Activated CD8-positive, alpha-beta memory T cell treated with anti-CD3 and anti-CD28 coated beads for 24 hours (primary cell): ENCODE measurements around the gene LUC7L2.
"Not testable (repeated sequence)": the region's sequence is repeated elsewhere in the genome, so short reads cannot be mapped to it uniquely, and the experiment has no call there.

ENCODE experiments used
- DNase-seq: peaks from one replicate; pipeline ENCODE4 v3.0.0-alpha.2; 2020

LUC7L2 gene

DNA sequence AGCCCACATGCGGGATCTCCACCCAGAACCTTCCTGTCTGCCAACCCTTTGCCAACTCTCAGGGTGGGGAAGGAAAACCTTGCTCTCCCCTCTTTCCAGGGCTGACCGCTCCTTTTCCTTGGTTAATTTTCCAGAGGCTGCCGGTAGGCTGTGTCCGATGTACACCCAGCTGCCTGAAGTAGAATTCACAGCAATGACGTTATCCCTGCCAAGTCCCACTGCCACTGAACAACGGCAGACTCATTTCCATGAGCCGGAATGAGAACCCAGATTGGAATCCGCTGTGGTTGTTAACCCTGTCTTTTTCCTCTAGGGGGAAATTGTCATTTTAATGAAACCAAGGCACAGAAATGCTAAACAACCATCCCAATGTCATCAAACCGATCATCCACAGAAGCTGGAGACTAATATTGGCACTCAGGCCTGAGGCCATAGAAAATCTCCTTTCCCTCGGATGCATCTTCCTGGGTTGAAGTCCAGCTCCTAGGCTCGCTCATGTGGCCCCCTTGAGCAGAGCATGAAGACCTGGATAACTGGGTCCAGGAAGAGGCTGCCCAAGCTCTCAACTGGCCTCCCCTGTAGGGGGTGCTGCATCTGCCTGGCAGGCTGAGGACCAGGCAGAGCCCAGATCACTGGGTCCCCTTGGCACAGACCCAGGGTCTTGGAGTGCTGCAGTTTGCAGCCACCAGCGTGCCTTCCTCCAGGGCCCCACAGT lies 93.4 kb downstream of the LUC7L2 start:
- DNase-seq: no peak

DNA sequence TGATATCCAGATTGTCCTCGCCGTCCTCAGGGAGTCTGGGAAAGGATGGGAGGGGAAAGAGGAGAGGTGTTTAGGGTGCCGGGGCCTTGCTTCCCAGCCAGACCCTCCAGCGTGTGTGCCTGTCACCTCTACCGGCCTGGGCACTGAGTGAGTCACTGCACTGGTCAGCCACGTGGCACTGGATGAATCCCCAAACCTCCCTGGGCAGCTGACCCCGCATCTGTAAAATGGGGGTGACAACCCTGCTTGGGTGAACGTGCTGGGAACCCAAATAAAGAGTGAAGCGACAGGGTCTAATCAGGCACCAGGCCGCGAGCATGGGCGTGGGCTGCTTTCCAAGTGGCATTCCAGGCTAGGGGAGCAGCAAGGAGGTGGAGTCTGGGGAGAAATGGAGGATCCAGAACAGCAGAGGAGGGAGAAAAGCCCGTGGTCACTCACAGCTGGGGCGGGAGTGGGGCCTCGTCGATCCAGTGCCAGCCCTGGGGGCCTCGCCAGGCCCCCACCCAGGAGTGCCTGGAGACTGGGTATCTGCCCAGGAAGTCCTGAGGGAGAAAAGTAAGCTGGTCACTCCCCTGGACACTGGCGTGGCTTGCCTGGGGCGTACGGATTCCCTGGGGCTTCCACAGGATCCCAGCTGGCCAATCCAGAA lies 94.1 kb downstream of the LUC7L2 start:
- no peak for DNase-seq

DNA sequence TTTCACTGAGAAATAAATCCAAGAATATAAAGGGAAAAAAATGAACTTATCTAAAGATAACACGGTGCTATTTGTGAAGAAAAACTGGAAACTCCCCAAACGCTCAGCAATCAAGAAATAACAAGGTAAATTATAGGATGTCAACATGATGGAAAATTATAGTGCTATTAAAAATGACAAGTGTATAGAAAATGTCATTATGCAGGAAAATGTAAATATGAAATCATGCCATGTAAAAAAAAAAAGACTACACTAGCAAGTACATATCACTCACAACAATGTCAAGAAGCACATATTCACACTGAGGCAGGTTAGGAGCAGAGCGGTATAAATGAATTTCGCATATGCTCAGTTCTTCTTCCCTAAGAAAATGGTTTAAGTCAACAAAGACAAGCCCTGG lies 96.1 kb downstream of the LUC7L2 start:
- DNase-seq: no peak

DNA sequence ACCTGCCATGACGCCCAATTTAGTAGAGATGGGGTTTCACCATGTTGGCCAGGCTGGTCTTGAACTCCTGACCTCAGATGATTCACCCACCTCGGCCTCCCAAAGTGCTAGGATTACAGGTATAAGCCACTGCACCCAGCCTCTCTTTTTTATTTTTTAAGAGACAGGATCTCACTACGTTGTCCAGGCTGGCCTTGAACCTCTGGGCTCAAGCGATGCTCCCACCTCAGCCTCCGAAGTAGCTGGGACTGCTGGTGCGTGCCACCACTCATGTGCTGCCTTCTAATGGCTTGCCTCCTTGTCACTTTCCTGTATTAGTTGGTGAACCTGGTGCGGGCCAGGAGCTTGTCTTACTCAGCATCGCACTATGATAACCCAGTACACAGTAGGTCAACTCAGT lies 96.8 kb downstream of the LUC7L2 start:
- DNase-seq: no peak

DNA sequence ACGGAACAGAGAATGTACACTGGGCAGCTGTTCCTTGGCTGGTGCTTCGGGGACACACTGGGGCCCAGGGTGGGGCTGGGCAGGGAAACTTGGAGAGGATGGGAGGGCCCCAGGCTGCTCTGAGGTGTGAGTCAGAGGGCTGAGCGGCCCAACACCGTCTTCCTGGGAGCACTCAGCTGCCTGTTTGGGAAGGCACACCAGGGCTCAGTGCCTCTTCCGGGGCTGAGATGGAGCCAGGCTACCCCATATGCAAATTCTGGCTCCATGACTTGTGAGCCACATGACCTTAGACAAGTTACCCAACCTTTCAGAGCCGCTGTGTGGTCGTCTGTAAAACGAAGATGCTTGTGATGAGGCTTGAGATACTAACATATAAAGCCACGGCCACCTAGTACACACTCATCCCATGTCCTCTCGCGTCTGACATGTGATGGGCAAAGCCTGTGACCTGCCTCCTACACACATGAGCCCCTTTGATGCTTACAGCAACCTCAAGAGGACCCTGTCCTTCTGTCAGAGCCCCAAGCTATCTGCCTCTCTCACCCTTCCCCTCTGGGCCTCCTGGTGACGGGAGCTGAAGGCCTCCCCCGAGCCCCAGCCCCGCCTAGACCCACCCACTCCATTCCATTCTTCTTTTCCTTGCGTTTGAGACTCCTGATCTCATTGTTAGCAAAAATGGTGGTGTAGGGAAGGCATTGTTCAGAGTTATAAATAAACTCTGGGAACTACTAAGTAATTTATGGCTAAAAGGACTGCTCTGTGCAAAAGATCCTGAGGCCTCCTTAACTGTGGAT lies 97.7 kb downstream of the LUC7L2 start:
- no peak for DNase-seq

DNA sequence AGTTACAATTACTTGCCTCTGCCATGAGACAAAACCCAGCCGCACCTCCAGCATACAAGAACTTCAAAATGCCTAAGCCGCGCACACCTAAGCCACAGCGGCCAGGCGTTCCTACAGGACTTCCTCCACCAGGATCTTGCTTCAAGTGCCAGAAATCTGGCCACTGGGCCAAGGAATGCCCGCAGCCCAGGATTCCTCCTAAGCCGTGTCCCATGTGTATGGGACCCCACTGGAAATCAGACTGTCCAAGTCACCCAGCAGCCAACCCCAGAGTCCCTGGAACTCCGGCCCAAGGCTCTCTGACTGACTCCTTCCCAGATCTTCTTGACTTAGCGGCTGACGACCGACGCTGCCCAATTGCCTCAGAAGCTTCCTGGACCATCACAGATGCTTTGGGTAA lies 103.7 kb downstream of the LUC7L2 start:
- not testable (repeated sequence) for DNase-seq

DNA sequence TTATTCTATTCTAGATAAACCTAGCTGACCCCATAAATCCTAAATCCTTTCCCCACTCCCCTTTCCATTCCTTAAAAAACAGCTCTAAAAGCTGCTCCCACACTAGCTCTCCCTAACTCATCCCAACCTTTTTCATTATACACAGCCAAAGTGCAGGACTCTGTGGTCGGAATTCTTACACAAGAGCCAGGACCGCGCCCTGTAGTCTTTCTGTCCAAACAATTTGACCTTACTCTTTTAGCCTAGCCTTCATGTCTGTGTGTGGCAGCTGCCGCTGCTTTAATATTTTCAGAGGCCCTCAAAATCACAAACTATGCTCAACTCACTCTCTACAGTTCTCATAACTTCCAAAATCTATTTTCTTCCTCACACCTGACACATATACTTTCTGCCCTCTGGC lies 104.8 kb downstream of the LUC7L2 start:
- not testable (repeated sequence) for DNase-seq

DNA sequence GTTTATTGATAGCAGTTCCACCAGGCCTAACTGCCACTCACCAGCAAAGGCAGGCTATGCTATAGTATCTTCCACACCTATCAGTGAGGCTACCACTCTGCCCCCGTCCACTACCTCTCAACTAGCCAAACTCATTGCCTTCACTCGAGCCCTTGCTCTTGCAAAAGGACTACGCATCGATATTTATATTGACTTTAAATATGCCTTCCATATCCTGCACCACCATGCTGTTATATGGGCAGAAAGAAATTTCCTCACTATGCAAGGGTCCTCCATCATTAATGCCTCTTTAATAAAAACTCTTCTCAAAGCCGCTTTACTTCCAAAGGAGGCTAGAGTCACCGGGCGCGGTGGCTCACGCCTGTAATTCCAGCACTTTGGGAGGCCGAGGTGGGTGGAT lies 105.4 kb downstream of the LUC7L2 start:
- DNase-seq: not testable (repeated sequence)

DNA sequence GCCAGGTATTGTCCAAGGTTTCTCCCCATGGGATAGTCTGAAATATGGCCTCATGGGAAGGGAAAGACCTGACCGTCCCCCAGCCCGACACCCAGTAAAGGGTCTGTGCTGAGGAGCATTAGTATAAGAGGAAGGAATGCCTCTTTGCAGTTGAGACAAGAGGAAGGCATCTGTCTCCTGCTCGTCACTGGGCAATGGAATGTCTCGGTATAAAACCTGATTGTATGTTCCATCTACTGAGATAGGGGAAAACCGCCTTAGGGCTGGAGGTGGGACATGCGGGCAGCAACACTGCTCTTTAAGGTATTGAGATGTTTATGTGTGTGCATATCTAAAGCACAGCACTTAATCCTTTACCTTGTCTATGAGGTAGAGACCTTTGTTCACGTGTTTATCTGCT lies 108.0 kb downstream of the LUC7L2 start:
- DNase-seq: not testable (repeated sequence)

DNA sequence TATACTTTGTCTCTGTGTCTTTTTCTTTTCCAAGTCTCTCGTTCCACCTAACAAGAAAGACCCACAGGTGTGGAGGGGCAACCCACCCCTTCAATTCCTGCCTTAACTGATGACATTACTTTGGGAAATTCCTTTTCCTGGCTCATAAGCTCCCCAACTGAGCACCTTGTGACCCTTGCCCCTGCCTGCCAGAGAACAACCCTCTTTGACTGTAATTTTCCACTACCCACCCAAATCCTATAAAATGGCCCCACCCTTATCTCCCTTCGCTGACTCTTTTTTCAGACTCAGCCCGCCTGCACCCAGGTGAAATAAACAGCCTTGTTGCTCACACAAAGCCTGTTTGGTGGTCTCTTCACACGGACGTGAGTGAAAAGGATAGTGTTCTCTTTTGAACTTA lies 108.6 kb downstream of the LUC7L2 start:
- not testable (repeated sequence) for DNase-seq

DNA sequence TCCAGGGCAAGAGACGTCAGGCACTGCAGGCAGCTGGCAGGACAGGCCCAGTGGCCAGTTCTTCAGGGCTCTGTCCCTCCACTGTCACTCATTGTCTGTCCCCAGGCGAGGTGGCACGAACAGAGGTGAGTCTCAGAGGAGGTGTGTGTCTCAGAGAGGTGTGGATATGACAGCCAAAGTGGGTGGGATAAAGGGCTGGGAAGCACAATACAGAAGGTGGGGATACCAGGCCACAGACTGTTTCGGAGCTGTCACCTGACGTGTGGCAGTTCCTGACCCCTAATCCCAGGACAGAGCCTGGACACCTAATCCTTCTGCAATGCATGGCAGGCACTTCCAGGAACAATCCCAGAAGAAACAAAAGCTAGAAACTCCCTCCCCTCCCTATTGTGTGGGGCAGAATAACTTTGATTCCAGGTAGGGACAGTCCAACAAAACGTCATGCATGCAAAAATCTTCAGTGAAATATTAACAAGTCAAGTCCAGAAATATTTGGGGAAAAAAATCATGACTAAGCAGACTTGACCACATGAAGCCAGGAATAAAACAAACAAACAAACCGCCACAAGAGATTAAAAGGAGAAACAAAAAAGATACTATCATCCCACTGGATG lies 112.2 kb downstream of the LUC7L2 start:
- DNase-seq: no peak
